Measurements from ENCODE around the gene ACVR1B.

The ACVR1B gene

DNA sequence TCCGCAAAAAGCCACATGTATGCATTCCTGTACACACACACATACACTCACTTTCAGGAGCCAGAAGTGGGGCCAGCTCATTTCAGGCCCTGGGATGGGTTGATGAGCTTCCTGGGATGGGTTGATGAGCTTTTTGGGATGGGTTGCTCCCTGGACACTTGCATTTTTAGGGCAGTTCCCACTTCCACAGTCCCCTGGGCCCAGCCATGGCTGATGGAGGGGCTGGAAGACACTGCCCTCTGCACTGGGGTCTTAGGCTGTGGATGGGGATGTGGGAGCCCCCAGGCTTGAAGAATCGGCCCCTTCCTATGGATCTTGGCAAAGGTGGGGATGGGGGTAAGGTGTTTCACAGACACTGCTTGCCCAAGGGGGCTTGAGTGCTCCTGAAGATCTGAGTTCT is 31.5 kb upstream of the ACVR1B start:
- no peak overlapping the region for H3K4me3 ChIP-seq (ENCODE audit: low read length)
- no peaks in the 10 kb centered on the region for H3K9me3 ChIP-seq (ENCODE audit: insufficient read depth, low read depth, low read length)
- WGBS: 76% methylated on average over 2 of the region's 2 CpGs
- H3K27me3 ChIP-seq (ENCODE audit: insufficient read depth, low read length): 0 out of 2 replicates have a peak, but pooled peaks cover 7% of the 10 kb centered on the region
- no peaks in the 10 kb centered on the region for H3K36me3 ChIP-seq (ENCODE audit: insufficient read depth, low read length)
- no peak overlapping the region for H3K9ac ChIP-seq (ENCODE audit: low read depth, low read length)
- peaks cover 5% of the 10 kb centered on the region; the same call in 1 of the 2 replicates for H3K4me1 ChIP-seq (ENCODE audit: insufficient read depth, low read length)
- H3K27ac ChIP-seq (ENCODE audit: low read depth, low read length): no peak overlapping the region

DNA sequence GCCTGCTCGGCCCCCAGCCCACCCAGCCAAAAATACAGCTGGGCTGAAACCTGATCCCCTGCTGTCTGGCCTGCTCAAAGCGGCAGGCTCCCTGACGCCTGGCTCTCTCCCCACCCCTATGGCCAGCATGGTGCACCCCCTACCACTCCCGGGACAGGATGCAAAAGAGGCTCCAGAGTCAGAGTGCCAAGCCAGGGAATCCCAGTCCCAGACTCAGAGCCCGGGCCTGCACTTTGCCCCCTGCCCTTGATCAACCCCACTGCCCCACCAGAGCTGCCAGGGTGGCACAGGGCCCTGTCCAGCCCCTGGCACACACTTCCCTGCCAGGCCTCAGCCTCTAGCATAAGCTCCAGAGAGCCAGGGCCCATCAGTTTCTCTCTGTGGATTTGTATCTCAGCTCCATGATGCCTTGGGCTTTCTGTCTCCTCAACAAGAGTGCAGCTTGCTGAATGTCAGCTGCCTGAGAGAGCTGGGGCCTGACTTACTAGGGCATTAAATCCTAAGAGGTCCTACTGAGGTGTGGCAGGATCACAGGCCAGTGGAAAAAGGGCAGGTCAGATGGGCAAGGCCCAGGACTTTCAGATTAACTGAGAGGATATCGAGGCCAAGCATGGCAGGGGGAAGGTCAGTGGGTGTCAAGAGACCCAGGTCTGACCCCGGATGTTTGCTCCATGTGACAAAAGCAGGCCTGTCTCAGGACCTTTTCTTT is 30.3 kb upstream of the ACVR1B start:
- Histone ChIP-seq H3K9ac (ENCODE audit: low read depth, low read length) (no peak overlapping the region), H3K4me3 (ENCODE audit: low read length) (no peak overlapping the region), H3K9me3 (ENCODE audit: insufficient read depth, low read depth, low read length) (no peaks in the 10 kb centered on the region), H3K27me3 (ENCODE audit: insufficient read depth, low read length) (0 out of 2 replicates have a peak, but pooled peaks cover 7% of the 10 kb centered on the region), H3K4me1 (ENCODE audit: insufficient read depth, low read length) (peaks cover 5% of the 10 kb centered on the region; the same call in 1 of the 2 replicates), H3K27ac (ENCODE audit: low read depth, low read length) (no peak overlapping the region), H3K36me3 (ENCODE audit: insufficient read depth, low read length) (no peaks in the 10 kb centered on the region)
- WGBS: 41% methylated on average over 7 of the region's 7 CpGs

DNA sequence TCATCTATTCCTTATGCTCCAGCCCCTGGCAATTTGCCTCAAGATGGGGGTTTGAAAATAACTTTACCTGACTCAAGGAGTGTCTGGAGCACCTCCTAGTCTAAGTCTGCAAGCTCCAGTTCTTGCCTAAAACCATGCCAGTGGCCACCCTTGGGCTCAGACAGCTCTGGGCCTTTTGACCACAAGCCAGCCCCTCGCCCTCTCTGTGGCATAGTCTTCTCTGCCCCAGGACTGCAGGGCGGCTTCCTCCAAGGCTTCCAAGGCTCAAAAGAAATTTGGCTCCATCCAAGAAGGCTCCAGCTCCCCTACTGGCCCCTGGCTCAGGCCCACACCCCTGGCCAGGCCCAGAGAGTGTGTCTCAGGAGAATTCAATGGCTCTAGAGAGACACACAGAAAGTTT is 29.4 kb upstream of the ACVR1B start:
- no peaks in the 10 kb centered on the region for H3K9me3 ChIP-seq (ENCODE audit: insufficient read depth, low read depth, low read length)
- H3K27me3 ChIP-seq (ENCODE audit: insufficient read depth, low read length): 0 out of 2 replicates have a peak, but pooled peaks cover 7% of the 10 kb centered on the region
- H3K4me1 ChIP-seq (ENCODE audit: insufficient read depth, low read length): peaks cover 5% of the 10 kb centered on the region; the same call in 1 of the 2 replicates
- no peak overlapping the region for H3K4me3 ChIP-seq (ENCODE audit: low read length)
- WGBS: 98% methylated on average over 2 of the region's 2 CpGs
- no peaks in the 10 kb centered on the region for H3K36me3 ChIP-seq (ENCODE audit: insufficient read depth, low read length)
- H3K27ac ChIP-seq (ENCODE audit: low read depth, low read length): no peak overlapping the region
- H3K9ac ChIP-seq (ENCODE audit: low read depth, low read length): no peak overlapping the region

DNA sequence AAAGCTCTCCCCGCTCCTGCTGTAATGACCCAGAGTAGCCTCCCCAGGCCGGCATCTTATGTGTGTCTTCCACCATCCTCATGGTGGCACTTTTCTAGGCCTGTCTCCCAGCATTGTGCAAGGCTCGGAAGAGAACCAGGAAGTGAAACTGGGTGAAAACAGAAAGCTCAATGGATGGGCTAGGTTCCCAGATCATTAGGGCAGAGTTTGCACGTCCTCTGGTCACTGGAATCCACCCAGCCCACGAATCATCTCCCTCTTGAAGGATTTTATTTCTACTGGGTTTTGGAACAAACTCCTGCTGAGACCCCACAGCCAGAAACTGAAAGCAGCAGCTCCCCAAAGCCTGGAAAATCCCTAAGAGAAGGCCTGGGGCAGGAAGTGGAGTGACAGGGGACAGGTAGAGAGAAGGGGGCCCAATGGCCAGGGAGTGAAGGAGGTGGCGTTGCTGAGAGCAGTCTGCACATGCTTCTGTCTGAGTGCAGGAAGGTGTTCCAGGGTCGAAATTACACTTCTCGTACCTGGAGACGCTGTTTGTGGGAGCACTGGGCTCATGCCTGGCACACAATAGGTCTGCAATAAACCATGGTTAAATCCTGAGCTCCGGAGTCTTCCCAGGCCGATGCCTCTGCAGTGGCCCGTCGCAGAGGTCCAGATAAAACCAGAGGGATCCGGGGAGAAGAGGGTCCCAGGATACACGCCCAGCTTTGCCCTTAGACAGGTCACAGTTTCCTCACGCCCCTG is 28.6 kb upstream of the ACVR1B start:
- Histone ChIP-seq H3K9ac (ENCODE audit: low read depth, low read length) (no peak overlapping the region), H3K4me3 (ENCODE audit: low read length) (no peak overlapping the region), H3K4me1 (ENCODE audit: insufficient read depth, low read length) (peaks cover 5% of the 10 kb centered on the region; the same call in 1 of the 2 replicates), H3K27ac (ENCODE audit: low read depth, low read length) (no peak overlapping the region), H3K9me3 (ENCODE audit: insufficient read depth, low read depth, low read length) (no peaks in the 10 kb centered on the region), H3K36me3 (ENCODE audit: insufficient read depth, low read length) (no peaks in the 10 kb centered on the region), H3K27me3 (ENCODE audit: insufficient read depth, low read length) (0 out of 2 replicates have a peak, but pooled peaks cover 7% of the 10 kb centered on the region)
- WGBS: 67% methylated on average over 16 of the region's 16 CpGs

DNA sequence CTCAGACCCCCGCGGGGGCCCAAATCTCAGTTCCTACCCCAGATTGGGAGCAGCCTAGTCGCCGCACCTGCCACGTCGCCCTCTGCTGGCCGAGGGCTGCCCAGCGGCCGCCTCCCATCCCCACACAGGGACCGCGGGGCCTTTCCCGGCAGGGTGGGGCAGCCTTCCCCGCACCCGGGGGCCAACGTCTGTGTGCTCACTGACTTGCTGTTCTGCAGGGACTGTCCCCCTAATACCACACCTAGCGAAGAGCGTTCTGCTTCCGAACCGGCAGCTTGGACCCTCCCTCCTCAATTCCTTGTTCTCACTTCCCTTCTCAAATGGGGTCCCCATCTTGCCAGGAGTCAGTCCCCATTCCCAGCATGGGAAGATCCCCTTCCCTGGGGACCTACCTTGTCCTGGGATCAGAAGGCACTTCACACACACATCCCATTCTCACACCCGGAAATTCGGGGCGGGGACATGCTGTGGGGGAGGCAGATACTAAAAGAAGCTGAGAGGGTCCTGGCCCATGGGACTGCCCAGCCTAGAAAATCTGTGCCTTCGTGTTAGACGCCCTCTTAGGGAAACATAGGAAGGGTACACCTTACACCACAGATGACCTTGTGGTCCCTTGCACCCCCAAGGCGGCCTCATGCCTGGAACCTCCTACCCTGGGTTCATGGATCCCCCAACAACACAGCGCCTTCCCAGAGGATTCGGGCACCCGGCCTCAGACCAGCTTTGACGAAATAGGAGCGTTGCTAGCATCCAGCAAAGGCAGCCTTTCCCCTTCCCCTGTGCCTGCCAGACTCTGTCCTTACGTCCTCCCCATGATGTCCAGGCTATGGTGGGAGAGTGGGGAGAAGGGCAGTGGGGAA is 27.8 kb upstream of the ACVR1B start:
- Histone ChIP-seq H3K27ac (ENCODE audit: low read depth, low read length) (no peak overlapping the region), H3K36me3 (ENCODE audit: insufficient read depth, low read length) (no peaks in the 10 kb centered on the region), H3K4me1 (ENCODE audit: insufficient read depth, low read length) (peaks cover 5% of the 10 kb centered on the region; the same call in 1 of the 2 replicates), H3K9ac (ENCODE audit: low read depth, low read length) (no peak overlapping the region), H3K4me3 (ENCODE audit: low read length) (peak overlapping the region; percentile 28; the same call in 1 of the 2 replicates), H3K9me3 (ENCODE audit: insufficient read depth, low read depth, low read length) (no peaks in the 10 kb centered on the region), H3K27me3 (ENCODE audit: insufficient read depth, low read length) (0 out of 2 replicates have a peak, but pooled peaks cover 7% of the 10 kb centered on the region)
- WGBS: 36% methylated on average over 29 of the region's 31 CpGs

DNA sequence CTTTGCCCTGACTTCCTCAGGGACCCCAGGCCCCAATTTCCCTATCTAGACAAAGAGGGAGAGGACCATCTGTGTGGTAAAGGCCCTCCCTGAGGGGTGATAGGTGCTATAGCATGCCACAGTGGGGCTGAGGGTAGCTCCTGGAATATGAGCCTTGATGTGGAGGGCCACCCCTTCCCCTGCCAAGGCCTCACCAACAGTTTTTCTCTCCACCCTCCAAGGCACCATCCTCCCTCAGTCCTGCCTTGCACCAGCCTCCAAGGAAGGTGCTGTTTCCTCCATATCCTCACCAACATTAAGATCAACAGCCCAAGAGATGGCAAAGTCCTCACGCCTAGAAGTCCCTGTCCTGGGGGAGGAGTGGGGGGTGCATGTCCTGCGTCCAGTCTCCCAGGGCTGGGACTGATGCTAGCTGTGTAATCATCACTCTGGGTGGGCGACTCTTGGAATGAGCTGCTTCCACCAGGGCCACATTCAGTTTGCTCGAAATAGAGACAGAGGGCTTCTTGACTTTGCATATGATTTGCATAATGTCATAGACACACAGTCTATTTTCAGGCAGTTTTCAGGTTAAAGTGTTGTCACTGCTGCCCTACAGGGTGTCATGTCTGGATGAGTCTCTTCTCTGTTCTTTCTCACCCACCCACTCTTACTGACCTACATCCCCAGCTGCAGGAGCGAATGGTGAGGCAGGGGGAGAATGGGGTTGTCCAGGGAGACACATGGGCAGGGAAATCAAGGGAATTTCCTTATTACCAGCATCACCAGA is 26.8 kb upstream of the ACVR1B start:
- Histone ChIP-seq H3K27ac (ENCODE audit: low read depth, low read length) (no peak overlapping the region), H3K9me3 (ENCODE audit: insufficient read depth, low read depth, low read length) (no peaks in the 10 kb centered on the region), H3K4me1 (ENCODE audit: insufficient read depth, low read length) (peaks cover 5% of the 10 kb centered on the region; the same call in 1 of the 2 replicates), H3K36me3 (ENCODE audit: insufficient read depth, low read length) (no peaks in the 10 kb centered on the region), H3K27me3 (ENCODE audit: insufficient read depth, low read length) (0 out of 2 replicates have a peak, but pooled peaks cover 7% of the 10 kb centered on the region), H3K4me3 (ENCODE audit: low read length) (no peak overlapping the region), H3K9ac (ENCODE audit: low read depth, low read length) (no peak overlapping the region)
- WGBS: 87% methylated on average over 4 of the region's 5 CpGs

DNA sequence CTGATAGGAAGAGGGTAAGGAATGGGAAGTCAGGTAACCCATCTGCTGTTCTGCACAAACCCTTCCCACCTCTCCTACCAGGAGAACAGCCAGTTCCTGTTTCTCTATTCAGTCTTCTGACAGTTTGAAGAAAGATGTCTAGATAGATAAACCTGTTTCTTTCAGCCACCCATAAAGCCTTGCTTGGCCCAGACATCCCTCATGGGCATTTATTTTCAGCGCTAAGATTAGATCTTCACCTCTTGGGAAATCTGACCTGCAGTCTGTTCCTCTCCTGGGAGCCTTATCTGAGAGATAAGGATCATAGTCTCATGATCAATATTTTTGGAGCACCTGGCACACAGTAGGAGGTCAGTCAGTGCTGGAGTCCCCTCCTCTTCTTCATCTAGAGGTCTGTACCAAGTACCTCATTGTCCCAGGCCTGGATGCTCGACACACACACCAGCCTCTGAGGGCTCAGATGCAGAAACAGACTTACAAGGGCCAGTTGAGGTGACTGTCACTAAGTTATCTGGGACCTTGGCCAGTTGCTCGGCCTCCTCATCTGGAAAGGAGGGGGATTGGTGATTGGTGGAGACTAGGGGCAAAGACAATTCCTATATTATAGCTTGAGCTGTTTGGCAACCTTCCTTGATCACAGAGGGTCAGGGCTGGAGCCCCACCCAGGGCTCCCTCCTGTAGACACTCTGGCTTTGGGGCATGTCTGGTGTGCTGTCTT is 26.0 kb upstream of the ACVR1B start:
- no peak overlapping the region for H3K27ac ChIP-seq (ENCODE audit: low read depth, low read length)
- H3K9ac ChIP-seq (ENCODE audit: low read depth, low read length): no peak overlapping the region
- no peaks in the 10 kb centered on the region for H3K9me3 ChIP-seq (ENCODE audit: insufficient read depth, low read depth, low read length)
- H3K4me3 ChIP-seq (ENCODE audit: low read length): no peak overlapping the region
- H3K36me3 ChIP-seq (ENCODE audit: insufficient read depth, low read length): no peaks in the 10 kb centered on the region
- WGBS: 91% methylated on average over 3 of the region's 3 CpGs
- peaks cover 5% of the 10 kb centered on the region; the same call in 1 of the 2 replicates for H3K4me1 ChIP-seq (ENCODE audit: insufficient read depth, low read length)
- H3K27me3 ChIP-seq (ENCODE audit: insufficient read depth, low read length): 0 out of 2 replicates have a peak, but pooled peaks cover 7% of the 10 kb centered on the region

DNA sequence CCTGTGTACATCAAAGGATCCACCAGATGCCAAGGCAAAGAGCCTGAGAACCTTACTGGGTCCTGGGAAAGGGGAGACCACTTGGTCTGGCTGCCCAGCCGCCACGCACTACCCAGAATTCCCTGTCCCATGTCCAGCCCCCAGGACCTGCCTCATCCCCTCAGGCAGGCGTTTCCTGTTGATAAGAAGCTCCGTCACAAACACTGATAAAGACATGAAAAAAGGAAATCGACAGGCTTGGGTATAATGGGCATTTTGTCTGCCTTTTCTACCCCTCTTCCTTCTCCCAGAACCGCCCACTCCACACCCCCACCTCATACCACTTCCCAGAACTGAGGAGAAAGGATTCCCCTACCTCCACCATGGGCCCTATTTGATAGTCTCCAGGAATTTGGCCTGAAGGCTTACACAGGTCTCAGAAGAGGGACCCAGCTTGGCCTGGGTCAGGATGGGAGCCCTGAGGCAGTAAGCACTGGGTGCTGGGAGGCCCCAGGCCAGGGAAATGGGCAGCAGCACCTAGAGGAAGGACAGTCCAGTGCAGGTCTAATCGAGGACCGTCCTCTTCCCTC is 25.4 kb upstream of the ACVR1B start:
- Histone ChIP-seq H3K9me3 (ENCODE audit: insufficient read depth, low read depth, low read length) (no peaks in the 10 kb centered on the region), H3K4me3 (ENCODE audit: low read length) (no peak overlapping the region), H3K9ac (ENCODE audit: low read depth, low read length) (no peak overlapping the region), H3K27ac (ENCODE audit: low read depth, low read length) (no peak overlapping the region), H3K4me1 (ENCODE audit: insufficient read depth, low read length) (0 out of 2 replicates have a peak, but pooled peaks cover 2% of the 10 kb centered on the region), H3K36me3 (ENCODE audit: insufficient read depth, low read length) (no peaks in the 10 kb centered on the region), H3K27me3 (ENCODE audit: insufficient read depth, low read length) (0 out of 2 replicates have a peak, but pooled peaks cover 7% of the 10 kb centered on the region)
- 96% methylated on average over 6 of the region's 8 CpGs for WGBS

DNA sequence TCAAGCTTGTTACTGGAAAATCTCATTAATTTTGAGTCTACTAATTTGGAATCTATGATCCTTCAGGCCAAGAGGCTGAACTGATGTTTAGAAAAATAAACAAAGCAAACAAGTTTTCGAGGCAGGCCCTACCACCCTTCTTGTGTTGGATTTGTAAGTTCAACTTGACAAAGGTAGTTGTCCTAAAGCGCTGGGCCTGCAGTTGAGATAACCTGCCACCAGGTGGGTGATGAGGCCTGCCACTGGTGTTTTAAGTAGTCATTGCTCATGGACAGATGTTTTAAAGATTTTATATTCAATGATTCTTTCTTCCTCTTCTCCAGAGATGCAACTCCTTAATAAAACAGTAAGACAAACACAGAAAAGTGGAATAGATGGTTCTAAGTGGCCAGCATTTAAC is 24.8 kb upstream of the ACVR1B start:
- H3K27me3 ChIP-seq (ENCODE audit: insufficient read depth, low read length): 0 out of 2 replicates have a peak, but pooled peaks cover 7% of the 10 kb centered on the region
- 73% methylated on average over 2 of the region's 2 CpGs for whole genome bisulfite sequencing
- no peaks in the 10 kb centered on the region for H3K9me3 ChIP-seq (ENCODE audit: insufficient read depth, low read depth, low read length)
- H3K4me3 ChIP-seq (ENCODE audit: low read length): no peak overlapping the region
- no peaks in the 10 kb centered on the region for H3K4me1 ChIP-seq (ENCODE audit: insufficient read depth, low read length)
- H3K27ac ChIP-seq (ENCODE audit: low read depth, low read length): no peak overlapping the region
- H3K36me3 ChIP-seq (ENCODE audit: insufficient read depth, low read length): no peaks in the 10 kb centered on the region
- H3K9ac ChIP-seq (ENCODE audit: low read depth, low read length): no peak overlapping the region
